Esophagus muscularis mucosa (tissue), 4 donors: ENCODE data around the gene PLD5. TPM values are rescaled to one million over a fixed set of nuclear protein-coding genes. Genes with fewer than 3 reads are reported as not detected.

Experiments used
- DNase-seq: peaks from one replicate; pipeline ENCODE4 v3.0.0-alpha.2; 2017; ENCODE audit errors: extremely low spot score
- H3K27ac ChIP-seq, 4 donors: fragments of 200-600 bp; sonication (generic); replicated peaks in 1 of 4; 1 replicate in 3 of 4; 2 replicates in 1 of 4; pipeline ENCODE4 v1.5.1; 2016 to 2019; ENCODE audit warnings: mild to moderate bottlenecking in 1 of 4
- H3K27me3 ChIP-seq, 4 donors: fragments of 200-600 bp; sonication (generic); one replicate each; pipeline versions ENCODE4 v1.5.1 to v1.6.0; 2016 to 2019
- H3K36me3 ChIP-seq, 4 donors: fragments of 200-600 bp; sonication (generic); one replicate each; pipeline ENCODE4 v1.5.1; 2016 to 2019
- H3K4me1 ChIP-seq, 4 donors: fragments of 200-600 bp; sonication (generic); one replicate each; pipeline ENCODE4 v1.5.1; 2016 to 2019
- H3K4me3 ChIP-seq, 4 donors: fragments of 200-600 bp; sonication (generic); 1 replicate in 2 of 4; 2 replicates in 2 of 4; pipeline ENCODE4 v1.5.1; 2016 to 2019; ENCODE audit warnings: mild to moderate bottlenecking in 4 of 4, moderate library complexity in 1 of 4
- H3K9me3 ChIP-seq, 4 donors: fragments of 200-600 bp; sonication (generic); 1 replicate in 3 of 4; 2 replicates in 1 of 4; pipeline ENCODE4 v1.5.1; 2016 to 2019
- POLR2A ChIP-seq: fragments of 450-650 bp; IDR thresholded peaks from one replicate; pipeline ENCODE4 v1.6.1; 2017; ENCODE audit warnings: antibody characterized with exemption, moderate library complexity, mild to moderate bottlenecking, low read depth
- POLR2AphosphoS5 ChIP-seq, 2 donors: sonication (generic); formaldehyde crosslinking; IDR thresholded peaks; one replicate each; pipeline ENCODE4 v1.6.1; 2017; ENCODE audit warnings: antibody characterized with exemption in 2 of 2
- WGBS: methylation state at CpG from one replicate; pipeline ENCODE4 v1.1.5; 2018; 5-methylcytosine and 5-hydroxymethylcytosine counted together
- intact Hi-C: fragments of 100-400 bp; cut with DNase I; formaldehyde crosslinking; loops from one replicate; pipeline ENCODE4 v1.15.1; 2023
- small RNA-seq, 3 donors: library from RNA; depleted of rRNA; stranded (forward); fragments of <200 nt; gene quantifications; one replicate each; pipeline ENCODE3, GENCODE V24; 2016
- total RNA-seq, 4 donors: library from RNA; depleted of rRNA; stranded (reverse); fragments of >200 nt; gene quantifications; one replicate each; pipeline versions ENCODE4 v1.1.0 to v1.2.1, GENCODE V29; 2016

Gene PLD5
- total RNA-seq, 4 donors from 2014 or later, result 0.33 to 1.7 (median 0.50) TPM

- TF ChIP-seq POLR2AphosphoS5 (IDR thresholded peaks at IDR 0.05) (no peak), POLR2A (no peak)
- no peaks in the 10 kb centered on the region for H3K36me3 ChIP-seq
- H3K4me3 ChIP-seq, result no peak overlapping the region
- no peaks in the 10 kb centered on the region for H3K27me3 ChIP-seq
- no peaks in the 10 kb centered on the region for H3K9me3 ChIP-seq
- 50% methylated on average over 4 of the region's 4 CpGs for WGBS
- DNase-seq, result no peak
- H3K27ac ChIP-seq, result no peak overlapping the region
- no peaks in the 10 kb centered on the region for H3K4me1 ChIP-seq
- intact Hi-C loops, result no loop called here
Measured at GRCh38 chr1:242033447-242033846, 491.1 kb downstream of the PLD5 start.

Small RNA genes within 50 kb of the gene (small RNA-seq; reads per million reads assigned to genes)
- gene AL360271.2, result 0 reads per million in 3 donors
- 0 reads per million in 3 donors for gene RN7SKP12
